NCI-H146 treated with DMSO at 0.1 percent for 48 hours (cell line): Measurements from ENCODE around the gene CIT.
A peak's percentile ranks its signal among the peaks of the same experiment; 100 is the strongest.
"Not testable (repeated sequence)": the region's sequence is repeated elsewhere in the genome, so short reads cannot be mapped to it uniquely, and the experiment has no call there.

Experiments used
- DNase-seq: peaks from one replicate; lab custom pipeline; 2025; ENCODE audit not compliant: unreplicated experiment; lab: John Stamatoyannopoulos, UW

CIT gene

DNA sequence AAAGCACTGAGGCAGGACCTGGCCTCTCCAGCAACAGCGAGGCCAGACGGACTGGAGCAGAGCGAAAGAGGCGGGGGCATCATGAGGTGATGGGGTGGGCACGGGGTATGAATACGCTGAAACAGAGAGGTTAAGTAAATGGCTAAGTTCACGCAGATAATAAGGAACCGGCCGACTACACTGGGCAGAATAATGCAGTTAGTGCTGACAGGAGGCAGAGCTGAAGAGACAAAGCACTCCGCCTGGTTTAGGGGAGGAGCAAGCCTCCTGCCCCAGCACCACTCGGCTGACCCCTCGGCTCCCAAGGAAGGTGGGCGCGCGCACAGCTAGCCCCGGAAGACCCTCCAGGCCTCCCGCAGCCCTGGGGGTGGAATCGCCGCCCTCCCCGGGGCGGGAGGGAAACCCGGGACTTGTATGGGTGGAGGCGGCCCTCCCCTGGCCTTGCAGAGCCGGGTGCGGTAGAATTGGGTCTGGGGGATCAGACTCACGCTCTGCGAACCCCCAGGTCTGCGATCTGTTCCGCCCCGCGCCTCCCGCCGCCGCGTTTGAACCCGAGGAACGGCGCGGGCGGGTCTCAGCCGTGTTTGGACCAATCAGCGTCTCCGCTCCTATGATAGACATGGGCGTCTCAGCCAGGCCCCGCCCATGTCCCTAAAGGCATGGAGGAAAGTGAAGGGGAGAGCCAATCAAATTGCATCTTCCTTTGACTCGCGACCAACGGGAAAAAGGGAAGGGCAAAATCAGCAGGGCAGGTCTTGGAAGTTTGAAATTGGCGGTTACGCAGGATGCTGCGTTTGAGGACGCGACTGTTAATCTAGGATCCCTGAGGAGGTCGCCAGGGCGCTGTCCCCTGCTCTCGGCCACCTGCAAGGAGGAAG lies at the start of gene CIT:
TSS of gene CIT (minus strand) at position 560 of the 878 bp plus-strand sequence. CDS start 1,152 bp downstream, outside the sequence.
- peak; percentile 91 for DNase-seq

- DNase-seq: no peak
These were observed 48.1 kb upstream of the CIT start for GRCh38 chr12:119925269-119925668.

- DNase-seq: no peak
These were observed 42.9 kb upstream of the CIT start for GRCh38 chr12:119920064-119920463.

DNA sequence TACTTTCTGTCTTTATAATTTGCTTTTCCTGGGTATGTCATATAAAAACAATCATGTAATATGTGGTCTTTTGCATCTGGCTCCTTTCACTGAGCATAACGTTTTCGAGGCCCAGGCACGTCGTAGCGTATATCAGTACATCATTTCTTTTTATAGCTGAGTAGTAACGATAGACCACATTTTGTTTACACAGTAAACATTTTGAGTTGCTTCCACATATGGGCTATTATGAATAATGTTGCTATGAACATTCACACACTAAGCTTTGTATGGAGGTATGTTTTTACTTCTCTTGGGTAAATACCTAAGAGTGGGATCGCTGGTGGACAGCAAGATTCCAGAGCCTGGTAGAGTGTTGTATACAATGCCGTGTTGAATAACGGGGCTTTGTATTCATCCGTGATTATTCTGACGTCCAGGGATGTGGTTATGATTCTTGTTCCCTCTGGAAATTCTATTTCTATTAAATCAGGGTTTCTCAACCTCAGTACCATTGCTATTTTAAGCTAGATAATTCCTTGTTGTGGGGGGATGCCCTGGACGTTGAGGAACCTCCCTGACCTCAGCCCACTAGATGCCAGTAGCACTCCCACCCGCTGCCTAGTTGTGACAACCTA lies 38.9 kb upstream of the CIT start:
- no peak for DNase-seq

GRCh38 chr12:119914666-119915065 lies 37.5 kb upstream of the CIT start:
- DNase-seq: no peak

DNA sequence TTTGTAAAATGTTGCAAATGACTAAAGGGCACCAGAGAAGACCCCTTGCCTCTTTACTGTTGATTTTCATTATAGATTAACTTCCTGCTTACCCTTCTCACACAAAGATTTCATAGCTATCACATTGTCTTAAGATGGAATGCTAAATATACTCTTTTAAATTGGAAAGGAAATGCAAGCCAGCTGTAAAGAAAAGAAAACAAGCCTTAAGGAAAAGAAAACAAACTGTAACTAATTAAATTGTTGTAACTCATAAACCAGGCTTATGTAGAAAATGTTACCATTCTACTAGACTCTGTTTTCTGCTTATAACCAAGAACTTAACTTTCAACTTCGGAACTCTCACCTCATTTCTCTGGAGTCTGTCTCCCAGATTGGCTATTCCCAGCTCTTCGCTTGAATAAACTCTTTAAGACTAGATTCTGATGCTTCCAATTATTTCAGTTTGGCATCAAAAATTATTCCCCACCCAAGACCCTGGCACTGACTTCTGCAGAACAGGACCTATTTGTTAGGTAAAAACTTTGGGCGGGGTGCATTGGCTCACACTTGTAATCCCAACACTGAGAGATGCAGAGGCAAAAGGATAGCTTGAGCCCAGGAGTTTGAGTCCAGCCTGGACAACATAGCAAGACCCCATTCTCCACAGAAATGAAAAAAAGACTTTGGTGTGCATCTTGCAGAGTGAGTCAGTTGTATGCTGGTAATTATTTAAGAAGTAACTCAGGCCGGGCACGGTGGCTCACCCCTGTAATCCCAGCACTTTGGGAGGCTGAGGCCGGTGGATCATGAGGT lies 36.6 kb upstream of the CIT start:
- no peak for DNase-seq

DNA sequence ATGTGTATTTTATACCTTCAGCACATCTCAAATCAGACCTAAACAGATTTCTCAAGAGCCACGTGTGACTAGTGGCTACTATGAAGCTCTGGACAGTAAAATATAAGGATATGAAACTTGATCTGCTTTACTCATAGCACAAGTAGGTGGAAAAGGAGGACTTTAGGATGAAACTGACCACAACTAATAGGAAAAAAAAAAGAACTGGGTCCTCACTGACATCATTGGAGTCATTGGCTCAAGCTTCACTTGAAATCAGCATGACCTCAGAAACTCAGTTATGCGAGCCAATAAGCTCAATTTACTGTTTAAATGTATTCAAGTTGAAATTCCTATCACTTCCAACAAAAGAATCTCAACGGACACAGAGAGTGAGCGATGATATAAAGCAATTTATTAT lies 34.1 kb upstream of the CIT start:
- DNase-seq: no peak

DNA sequence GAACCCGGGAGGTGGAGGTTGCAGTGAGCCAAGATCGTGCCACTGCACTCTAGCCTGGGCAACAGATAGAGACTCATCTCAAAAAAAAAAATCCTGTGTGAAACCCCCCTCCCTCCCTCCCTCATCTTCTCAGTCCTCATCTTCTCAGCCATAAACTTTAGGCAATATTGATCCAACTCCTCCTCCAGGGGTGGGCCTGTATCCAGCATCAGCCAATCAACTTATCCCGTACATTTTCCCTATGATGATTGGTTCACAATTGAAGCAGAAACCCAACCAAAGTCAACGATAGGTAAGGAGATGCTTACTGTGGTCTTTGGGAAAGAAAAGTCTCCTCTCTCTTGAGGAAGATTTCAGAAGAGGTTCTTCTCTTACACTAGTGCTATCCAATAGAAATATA lies 33.5 kb upstream of the CIT start:
- DNase-seq: no peak

DNA sequence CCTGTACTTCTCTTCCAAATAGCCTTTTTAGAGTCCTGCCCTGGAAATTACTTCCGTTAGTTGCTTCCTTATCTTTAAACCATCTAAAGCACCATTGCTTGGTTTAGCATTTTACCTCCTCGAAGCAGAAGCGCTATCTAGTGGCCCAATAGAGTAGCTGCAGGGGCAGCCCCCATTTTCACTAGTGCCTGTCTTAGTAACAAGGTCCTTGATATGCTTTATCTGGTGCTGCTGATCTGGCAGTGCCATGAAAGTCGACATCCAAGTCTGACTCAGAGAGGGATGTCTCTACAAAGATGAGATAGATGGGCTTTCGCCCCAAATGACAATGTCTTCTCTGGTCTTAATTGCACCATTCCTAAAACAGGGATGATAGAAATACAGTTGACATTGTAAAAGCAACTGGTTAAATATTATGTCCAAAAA lies 25.0 kb upstream of the CIT start:
- peak; percentile 89 for DNase-seq

DNA sequence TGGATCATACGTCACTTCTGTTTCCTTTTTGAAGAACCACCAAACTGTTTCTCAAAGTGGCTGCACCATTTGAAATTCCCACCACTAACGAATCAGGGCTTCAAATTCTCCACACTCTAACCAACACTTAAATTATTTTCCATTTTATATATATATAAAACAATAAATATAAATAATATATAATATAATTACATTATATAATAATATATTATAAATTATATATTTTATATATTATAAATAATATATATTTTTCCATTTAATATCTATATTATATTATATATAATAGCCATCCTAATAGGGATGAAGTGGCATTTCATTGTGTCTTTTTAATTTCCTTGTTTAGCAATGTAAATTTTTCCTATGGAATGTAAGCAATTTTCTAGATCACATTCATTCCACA lies 24.6 kb upstream of the CIT start:
- DNase-seq: no peak

- no peak for DNase-seq
These were observed 17.8 kb upstream of the CIT start for GRCh38 chr12:119894916-119895315.

- DNase-seq: not testable (repeated sequence)
These were observed 15.5 kb upstream of the CIT start for GRCh38 chr12:119892611-119893010.

DNA sequence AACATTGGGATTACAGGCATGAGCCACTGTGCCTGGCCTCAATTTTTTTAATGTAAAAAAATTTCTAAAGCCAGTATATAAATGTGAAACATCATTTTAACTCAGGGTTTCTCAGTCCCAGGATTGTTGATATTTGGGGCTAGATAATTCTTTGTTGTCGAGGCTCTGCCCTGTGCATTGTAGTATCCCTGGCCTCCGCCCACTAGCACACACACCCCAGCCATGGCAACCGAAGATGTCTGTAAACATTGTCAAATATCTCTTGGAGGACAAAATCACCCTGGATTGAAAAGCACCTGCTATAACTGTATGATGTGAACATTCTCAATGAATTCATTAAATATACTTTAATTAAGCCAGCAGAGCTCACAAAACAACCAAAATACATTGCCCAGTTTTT lies 8.4 kb upstream of the CIT start:
- peak; percentile 21 for DNase-seq

GRCh38 chr12:119883791-119884190 lies 6.7 kb upstream of the CIT start:
- not testable (repeated sequence) for DNase-seq

GRCh38 chr12:119883237-119883636 lies 6.1 kb upstream of the CIT start:
- DNase-seq: no peak

GRCh38 chr12:119877639-119877948 lies 474 bp upstream of the CIT start:
- no peak for DNase-seq

GRCh38 chr12:119870457-119870856 lies 6.7 kb downstream of the CIT start:
- no peak for DNase-seq

DNA sequence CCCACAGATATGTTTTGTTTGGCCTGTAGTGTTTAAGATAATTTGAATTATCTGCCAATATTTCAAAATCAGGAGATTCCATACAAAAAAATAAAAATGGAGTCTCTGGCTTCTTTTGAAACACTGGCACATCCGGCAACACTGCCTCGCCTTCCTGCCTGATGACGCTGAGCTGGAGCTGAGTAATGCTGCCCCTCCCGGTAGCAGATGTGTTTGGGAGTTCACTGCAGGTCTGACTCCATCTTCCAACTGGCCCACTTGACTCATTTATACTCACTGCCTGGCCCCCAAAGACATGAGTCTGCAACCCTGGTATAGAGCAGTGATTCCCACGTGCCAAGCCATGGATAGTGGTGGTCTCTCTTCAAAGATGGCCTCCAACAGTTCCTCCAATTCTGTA lies 7.4 kb downstream of the CIT start:
- no peak for DNase-seq

DNA sequence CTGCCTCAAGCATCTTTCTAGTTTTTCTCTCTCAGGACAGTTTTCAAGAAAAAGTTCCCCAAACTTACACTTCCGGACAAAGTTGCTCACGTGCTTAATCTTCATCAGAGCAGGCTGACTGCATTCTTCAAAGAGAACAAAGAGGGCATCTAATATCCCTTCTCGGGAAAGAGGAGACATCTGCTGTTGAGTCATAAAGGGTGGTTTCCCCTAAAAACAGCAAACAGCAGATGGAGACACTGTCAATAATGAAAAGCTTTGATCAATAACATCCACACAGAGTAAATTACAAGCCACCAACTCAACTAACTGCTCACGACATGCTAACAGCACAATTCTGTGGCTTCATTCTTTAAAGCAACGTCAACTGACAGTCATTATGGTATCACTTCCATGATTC lies 8.1 kb downstream of the CIT start:
- DNase-seq: no peak

GRCh38 chr12:119864591-119864990 lies 12.5 kb downstream of the CIT start:
- DNase-seq: no peak

DNA sequence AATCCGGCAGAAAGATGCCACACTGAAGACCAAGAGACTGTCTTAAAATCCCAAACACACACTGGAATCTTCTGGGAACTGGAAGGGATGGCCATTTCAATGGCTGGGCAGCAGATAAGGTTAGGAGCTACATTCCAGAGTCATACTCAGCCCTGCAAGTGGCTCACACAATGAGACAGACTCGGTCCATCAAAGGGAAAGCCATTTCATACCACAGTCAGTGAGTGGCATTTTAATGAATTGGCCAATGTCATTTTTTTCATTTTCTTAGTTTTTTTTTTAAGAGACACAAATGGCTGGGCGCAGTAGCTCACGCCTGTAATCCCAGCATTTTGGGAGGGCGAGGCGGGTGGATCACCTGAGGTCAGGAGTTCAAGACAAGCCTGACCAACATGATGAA lies 17.9 kb downstream of the CIT start:
- no peak for DNase-seq

DNA sequence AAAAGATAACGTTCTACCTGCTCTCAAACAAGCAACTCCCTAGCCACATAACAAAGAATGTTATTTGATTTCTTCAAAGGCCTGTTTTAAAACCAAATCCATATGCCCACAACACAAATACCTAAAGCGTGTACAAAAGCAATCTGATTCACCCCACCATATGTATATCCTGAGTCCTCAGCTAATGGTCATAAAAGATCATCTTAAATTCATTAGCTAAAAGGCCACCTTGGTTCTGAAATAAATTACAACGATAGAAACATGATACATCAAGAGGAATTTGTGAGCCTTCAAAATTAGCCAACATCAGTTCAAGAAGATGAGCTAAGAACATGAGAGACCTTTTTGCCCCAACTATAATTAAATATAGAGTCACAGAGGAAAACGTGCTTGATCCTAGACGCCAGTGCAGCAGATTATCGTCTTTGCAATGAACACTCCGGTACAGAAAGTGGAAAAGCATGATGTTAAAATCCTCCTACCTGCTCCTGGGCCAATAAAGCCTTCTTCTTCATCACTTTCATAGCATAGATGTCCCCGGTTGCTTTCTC lies 20.0 kb downstream of the CIT start:
- DNase-seq: no peak
